ENCODE data around the gene MUC12.

DNA sequence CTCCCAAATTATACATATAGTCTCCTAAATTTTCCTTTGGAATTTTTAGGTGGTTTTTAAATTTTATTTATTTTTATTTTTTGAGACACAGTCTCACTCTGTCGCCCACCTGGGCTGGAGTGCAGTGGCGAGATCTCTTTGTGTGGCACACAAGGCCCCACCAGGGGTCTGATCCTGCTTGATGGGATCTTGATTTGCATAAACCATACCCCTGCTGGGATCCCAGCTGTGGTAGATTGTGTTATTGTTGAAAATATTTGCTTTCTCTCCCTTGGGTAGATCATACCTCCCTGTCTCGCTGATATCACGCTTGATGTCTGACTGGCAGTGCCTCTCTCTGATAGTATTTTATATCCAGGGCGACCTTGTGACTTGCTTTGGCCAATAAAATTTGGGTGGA is 25.7 kb upstream of the MUC12 start:
- TF ChIP-seq, protein P1, sequence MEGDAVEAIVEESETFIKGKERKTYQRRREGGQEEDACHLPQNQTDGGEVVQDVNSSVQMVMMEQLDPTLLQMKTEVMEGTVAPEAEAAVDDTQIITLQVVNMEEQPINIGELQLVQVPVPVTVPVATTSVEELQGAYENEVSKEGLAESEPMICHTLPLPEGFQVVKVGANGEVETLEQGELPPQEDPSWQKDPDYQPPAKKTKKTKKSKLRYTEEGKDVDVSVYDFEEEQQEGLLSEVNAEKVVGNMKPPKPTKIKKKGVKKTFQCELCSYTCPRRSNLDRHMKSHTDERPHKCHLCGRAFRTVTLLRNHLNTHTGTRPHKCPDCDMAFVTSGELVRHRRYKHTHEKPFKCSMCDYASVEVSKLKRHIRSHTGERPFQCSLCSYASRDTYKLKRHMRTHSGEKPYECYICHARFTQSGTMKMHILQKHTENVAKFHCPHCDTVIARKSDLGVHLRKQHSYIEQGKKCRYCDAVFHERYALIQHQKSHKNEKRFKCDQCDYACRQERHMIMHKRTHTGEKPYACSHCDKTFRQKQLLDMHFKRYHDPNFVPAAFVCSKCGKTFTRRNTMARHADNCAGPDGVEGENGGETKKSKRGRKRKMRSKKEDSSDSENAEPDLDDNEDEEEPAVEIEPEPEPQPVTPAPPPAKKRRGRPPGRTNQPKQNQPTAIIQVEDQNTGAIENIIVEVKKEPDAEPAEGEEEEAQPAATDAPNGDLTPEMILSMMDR (IDR thresholded peaks at IDR 0.05; ENCODE audit: insufficient read depth, low read length): no peak
- TF ChIP-seq GABPA (IDR thresholded peaks at IDR 0.05; ENCODE audit: low read depth) (no peak), POLR2AphosphoS5 (IDR thresholded peaks at IDR 0.05; ENCODE audit: low read depth) (no peak), SPI1 (IDR thresholded peaks at IDR 0.05; ENCODE audit: borderline replicate concordance, low read depth) (no peak)
- TF ChIP-seq, protein P2, sequence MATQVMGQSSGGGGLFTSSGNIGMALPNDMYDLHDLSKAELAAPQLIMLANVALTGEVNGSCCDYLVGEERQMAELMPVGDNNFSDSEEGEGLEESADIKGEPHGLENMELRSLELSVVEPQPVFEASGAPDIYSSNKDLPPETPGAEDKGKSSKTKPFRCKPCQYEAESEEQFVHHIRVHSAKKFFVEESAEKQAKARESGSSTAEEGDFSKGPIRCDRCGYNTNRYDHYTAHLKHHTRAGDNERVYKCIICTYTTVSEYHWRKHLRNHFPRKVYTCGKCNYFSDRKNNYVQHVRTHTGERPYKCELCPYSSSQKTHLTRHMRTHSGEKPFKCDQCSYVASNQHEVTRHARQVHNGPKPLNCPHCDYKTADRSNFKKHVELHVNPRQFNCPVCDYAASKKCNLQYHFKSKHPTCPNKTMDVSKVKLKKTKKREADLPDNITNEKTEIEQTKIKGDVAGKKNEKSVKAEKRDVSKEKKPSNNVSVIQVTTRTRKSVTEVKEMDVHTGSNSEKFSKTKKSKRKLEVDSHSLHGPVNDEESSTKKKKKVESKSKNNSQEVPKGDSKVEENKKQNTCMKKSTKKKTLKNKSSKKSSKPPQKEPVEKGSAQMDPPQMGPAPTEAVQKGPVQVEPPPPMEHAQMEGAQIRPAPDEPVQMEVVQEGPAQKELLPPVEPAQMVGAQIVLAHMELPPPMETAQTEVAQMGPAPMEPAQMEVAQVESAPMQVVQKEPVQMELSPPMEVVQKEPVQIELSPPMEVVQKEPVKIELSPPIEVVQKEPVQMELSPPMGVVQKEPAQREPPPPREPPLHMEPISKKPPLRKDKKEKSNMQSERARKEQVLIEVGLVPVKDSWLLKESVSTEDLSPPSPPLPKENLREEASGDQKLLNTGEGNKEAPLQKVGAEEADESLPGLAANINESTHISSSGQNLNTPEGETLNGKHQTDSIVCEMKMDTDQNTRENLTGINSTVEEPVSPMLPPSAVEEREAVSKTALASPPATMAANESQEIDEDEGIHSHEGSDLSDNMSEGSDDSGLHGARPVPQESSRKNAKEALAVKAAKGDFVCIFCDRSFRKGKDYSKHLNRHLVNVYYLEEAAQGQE (IDR thresholded peaks at IDR 0.05; ENCODE audit: insufficient replicate concordance, low read depth): no peak

All from HL-60 (cell line).